K562 (cell line): ENCODE results near the gene PSMB11. TPM values are rescaled to one million over a fixed set of nuclear protein-coding genes. Genes with fewer than 3 reads are reported as not detected.

Experiments used
- ARID2 ChIP-seq: fragments of 450-650 bp; IDR thresholded peaks from 2 replicates; pipeline ENCODE4 v1.6.1; 2017; ENCODE audit warnings: antibody characterized with exemption, mild to moderate bottlenecking
- CHD1 ChIP-seq: fragments of 200-600 bp; sonication (generic); IDR thresholded peaks from one replicate; pipeline ENCODE4 v1.6.1; 2012; ENCODE audit warnings: mild to moderate bottlenecking, moderate library complexity, low read length, inconsistent platforms
- DDX20 ChIP-seq: fragments of 450-650 bp; IDR thresholded peaks from 2 replicates; pipeline ENCODE4 v1.6.1; 2016; ENCODE audit warnings: missing genetic modification characterization, low read depth, mild to moderate bottlenecking, missing compliant biosample characterization, moderate library complexity
- ESRRA ChIP-seq: fragments of 450-650 bp; IDR thresholded peaks from 2 replicates; pipeline ENCODE4 v1.6.1; 2014; ENCODE audit warnings: low read depth, mild to moderate bottlenecking, moderate library complexity, borderline replicate concordance
- FOXK2 ChIP-seq, 2 experiments: fragments of 450-650 bp; IDR thresholded peaks in 1 of 2; conservative IDR thresholded peaks in 1 of 2; 2 replicates each; pipeline ENCODE4 v1.6.1; 2016; ENCODE audit warnings: low read depth in 2 of 2, mild to moderate bottlenecking in 1 of 2
- HCFC1 ChIP-seq: IDR thresholded peaks from 2 replicates; pipeline ENCODE4 v1.6.1; 2012; ENCODE audit warnings: low read depth, low read length, improper control_type of control experiment
- HDGF ChIP-seq: fragments of 450-650 bp; IDR thresholded peaks from 2 replicates; pipeline ENCODE4 v1.6.1; 2016
- LEF1 ChIP-seq: fragments of 450-650 bp; IDR thresholded peaks from 2 replicates; pipeline ENCODE4 v1.6.1; 2016; ENCODE audit warnings: mild to moderate bottlenecking
- MAZ ChIP-seq, 2 experiments: fragments of 450-650 bp in 1 of 2; sonication (generic) in 1 of 2; formaldehyde crosslinking; IDR thresholded peaks in 1 of 2; conservative IDR thresholded peaks in 1 of 2; 2 replicates each; pipeline versions ENCODE4 v1.4.0 to v1.5.0; 2020; ENCODE audit warnings: mild to moderate bottlenecking in 1 of 2, missing genetic modification reagents in 1 of 2
- MEF2A ChIP-seq: IDR thresholded peaks from 2 replicates; pipeline ENCODE4 v1.6.1; 2011; ENCODE audit warnings: low read depth, mild to moderate bottlenecking, low read length, moderate library complexity; ENCODE audit not compliant: control insufficient read depth
- MTA2 ChIP-seq: fragments of 450-650 bp; IDR thresholded peaks from 2 replicates; pipeline ENCODE4 v1.6.1; 2016; ENCODE audit warnings: low read depth
- NR4A1 ChIP-seq, 2 experiments: fragments of 250-450 bp in 1 of 2; fragments of 450-650 bp in 1 of 2; sonication (Bioruptor Pico) in 1 of 2; IDR thresholded peaks; 2 replicates each; pipeline versions ENCODE4 v1.4.0 to v1.6.1; 2016 to 2020; ENCODE audit warnings: mild to moderate bottlenecking in 2 of 2, missing compliant biosample characterization in 1 of 2, missing genetic modification characterization in 1 of 2, moderate library complexity in 1 of 2
- NRF1 ChIP-seq, 2 experiments: fragments of 450-650 bp; IDR thresholded peaks in 1 of 2; conservative IDR thresholded peaks in 1 of 2; 2 replicates each; pipeline ENCODE4 v1.6.1; 2014; ENCODE audit warnings: mild to moderate bottlenecking in 2 of 2
- OTX1 ChIP-seq: fragments of 450-650 bp; formaldehyde crosslinking; IDR thresholded peaks from 2 replicates; pipeline ENCODE4 v1.4.0; 2022; ENCODE audit warnings: mild to moderate bottlenecking
- POLR2AphosphoS2 ChIP-seq: IDR thresholded peaks from 2 replicates; pipeline ENCODE4 v1.6.1; 2012; ENCODE audit warnings: low read length, improper control_type of control experiment
- PRDM10 ChIP-seq: fragments of 450-650 bp; IDR thresholded peaks from 2 replicates; pipeline ENCODE4 v1.6.1; 2018; ENCODE audit not compliant: partially characterized antibody
- XRCC3 ChIP-seq: fragments of 450-650 bp; IDR thresholded peaks from 2 replicates; pipeline ENCODE4 v1.6.1; 2017; ENCODE audit warnings: mild to moderate bottlenecking, moderate library complexity
- ZFP30 ChIP-seq: fragments of 250-450 bp; sonication (Bioruptor Pico); IDR thresholded peaks from 2 replicates; pipeline ENCODE4 v1.8.0; 2022; ENCODE audit warnings: moderate library complexity, mild to moderate bottlenecking, inconsistent platforms, borderline replicate concordance
- ZNF224 ChIP-seq: sonication (generic); formaldehyde crosslinking; IDR thresholded peaks from 2 replicates; pipeline ENCODE4 v1.8.0; 2022; ENCODE audit warnings: mild to moderate bottlenecking, missing genetic modification reagents
- ZNF324 ChIP-seq: fragments of 250-450 bp; sonication (Bioruptor Pico); IDR thresholded peaks from 2 replicates; pipeline ENCODE4 v1.4.0; 2020; ENCODE audit warnings: mild to moderate bottlenecking
- ZNF561 ChIP-seq: fragments of 450-650 bp; formaldehyde crosslinking; conservative IDR thresholded peaks from 2 replicates; pipeline ENCODE4 v1.4.0; 2020; ENCODE audit warnings: mild to moderate bottlenecking, moderate library complexity
- polyA plus RNA-seq, 8 experiments: library from polyadenylated mRNA; depleted of rRNA in 4 of 8; stranded (reverse) in 5 of 8; unstranded in 3 of 8; fragments of >200 nt; fragmentation: Nextera tagmentation in 2 of 8; fragmentation: Illumina TruSeq in 1 of 8; extraction: Ambion mirVana in 2 of 8; extraction: Trizol in 1 of 8; gene quantifications; 2 replicates each; pipeline versions ENCODE4 v1.2.1 to v1.2.3, GENCODE V29; 2011 to 2014; ENCODE audit warnings: inconsistent platforms in 1 of 8, missing spikeins in 1 of 8
- total RNA-seq, 7 experiments: library from RNA; depleted of rRNA in 6 of 7; stranded (reverse); fragments of >200 nt in 6 of 7; fragmentation: Illumina TruSeq in 2 of 7; extraction: Trizol in 2 of 7; gene quantifications; 2 replicates each; pipeline versions ENCODE4 v1.2.1 to v1.2.3, GENCODE V29; 2011 to 2021; ENCODE audit warnings: low replicate concordance in 1 of 7
- TF ChIP-seq, protein P1 (sequence below): IDR thresholded peaks from 2 replicates; pipeline ENCODE4 v1.6.1; 2011; ENCODE audit warnings: borderline replicate concordance, low read depth, mild to moderate bottlenecking, moderate library complexity, low read length; ENCODE audit not compliant: insufficient read depth, poor library complexity, severe bottlenecking

PSMB11 gene
- total and polyA plus RNA-seq, 9 of the 15 experiments (the other 6 are each of a cell fraction or from before 2014, with no cell fraction given), result not detected

- TF ChIP-seq ARID2 (no peak), ESRRA (no peak), HDGF (0 out of 2 replicates have a peak, but pooled peaks have one; percentile 23), ZFP30 (CRISPR knock-in tag) (no peak), LEF1 (no peak), POLR2AphosphoS2 (no peak), MTA2 (no peak), NRF1 (conservative IDR thresholded peaks at IDR 0.05 in 1 of 2, IDR thresholded peaks at IDR 0.05 in 1 of 2) (no peak), HCFC1 (no peak), DDX20 (no peak), CHD1 (peak; percentile 52), OTX1 (CRISPR knock-in tag) (no peak), PRDM10 (no peak), ZNF561 (CRISPR knock-in tag) (no peak), XRCC3 (no peak), ZNF224 (CRISPR knock-in tag) (no peak), ZNF324 (no peak), MEF2A (no peak), NR4A1 (CRISPR knock-in tag; IDR thresholded peaks at IDR 0.05) (no peak), NR4A1 (tag; IDR thresholded peaks at IDR 0.05) (no peak), MAZ (CRISPR knock-in tag; conservative IDR thresholded peaks at IDR 0.05 in 1 of 2, IDR thresholded peaks at IDR 0.05 in 1 of 2) (no peak), FOXK2 (conservative IDR thresholded peaks at IDR 0.05 in 1 of 2, IDR thresholded peaks at IDR 0.05 in 1 of 2; ENCODE audit: low read depth in 2 of 2) (no peak)
- TF ChIP-seq, protein P1, sequence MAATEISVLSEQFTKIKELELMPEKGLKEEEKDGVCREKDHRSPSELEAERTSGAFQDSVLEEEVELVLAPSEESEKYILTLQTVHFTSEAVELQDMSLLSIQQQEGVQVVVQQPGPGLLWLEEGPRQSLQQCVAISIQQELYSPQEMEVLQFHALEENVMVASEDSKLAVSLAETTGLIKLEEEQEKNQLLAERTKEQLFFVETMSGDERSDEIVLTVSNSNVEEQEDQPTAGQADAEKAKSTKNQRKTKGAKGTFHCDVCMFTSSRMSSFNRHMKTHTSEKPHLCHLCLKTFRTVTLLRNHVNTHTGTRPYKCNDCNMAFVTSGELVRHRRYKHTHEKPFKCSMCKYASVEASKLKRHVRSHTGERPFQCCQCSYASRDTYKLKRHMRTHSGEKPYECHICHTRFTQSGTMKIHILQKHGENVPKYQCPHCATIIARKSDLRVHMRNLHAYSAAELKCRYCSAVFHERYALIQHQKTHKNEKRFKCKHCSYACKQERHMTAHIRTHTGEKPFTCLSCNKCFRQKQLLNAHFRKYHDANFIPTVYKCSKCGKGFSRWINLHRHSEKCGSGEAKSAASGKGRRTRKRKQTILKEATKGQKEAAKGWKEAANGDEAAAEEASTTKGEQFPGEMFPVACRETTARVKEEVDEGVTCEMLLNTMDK, result no peak
These were observed 28.5 kb downstream of the PSMB11 start (continued) for GRCh38 chr14:23070262-23071129.
